HG02938 (cell line): ENCODE measurements around the gene SNAPC5.
"Not testable (repeated sequence)": the region's sequence is repeated elsewhere in the genome, so short reads cannot be mapped to it uniquely, and the experiment has no call there.

Experiments used
- ATAC-seq: cut with Tn5 transposase; IDR thresholded peaks from one replicate; pipeline ENCODE4 v1.9.1; 2021; ENCODE audit warnings: mild to moderate bottlenecking, moderate library complexity; ENCODE audit not compliant: unreplicated experiment

Gene SNAPC5

GRCh38 chr15:66461294-66461693, 36.3 kb downstream of the SNAPC5 start:
- ATAC-seq, result not testable (repeated sequence)

GRCh38 chr15:66459818-66460615, 37.5 kb downstream of the SNAPC5 start:
- no peak for ATAC-seq

- no peak for ATAC-seq
Observed at GRCh38 chr15:66456211-66456610, 41.4 kb downstream of the SNAPC5 start.

- no peak for ATAC-seq
Observed at GRCh38 chr15:66454143-66454542, 43.4 kb downstream of the SNAPC5 start.

GRCh38 chr15:66452971-66453580, 44.5 kb downstream of the SNAPC5 start:
- ATAC-seq, result no peak

GRCh38 chr15:66452420-66452819, 45.1 kb downstream of the SNAPC5 start:
- ATAC-seq, result no peak
